Hematopoietic multipotent progenitor cell treated with erythropoietin and hydrocortisone succinate and interleukin-3 and kit ligand, for 8 days (in vitro differentiated cells): ENCODE results near the gene CFAP299.
"Not testable (repeated sequence)": the region's sequence is repeated elsewhere in the genome, so short reads cannot be mapped to it uniquely, and the experiment has no call there.

Experiments used
- DNase-seq: peaks from one replicate; pipeline ENCODE4 v3.0.0-alpha.2; 2015

The CFAP299 gene

GRCh38 chr4:80614319-80614718 lies 278.8 kb downstream of the CFAP299 start:
- DNase-seq = no peak

- no peak for DNase-seq
These were observed 279.6 kb downstream of the CFAP299 start for GRCh38 chr4:80615099-80615498.

- peak; percentile 5 for DNase-seq
These were observed 283.6 kb downstream of the CFAP299 start for GRCh38 chr4:80619070-80619674.

- no peak for DNase-seq
These were observed 296.3 kb downstream of the CFAP299 start for GRCh38 chr4:80631861-80632260.

- DNase-seq = no peak
These were observed 301.7 kb downstream of the CFAP299 start for GRCh38 chr4:80637190-80637589.

- DNase-seq = no peak
These were observed 310.5 kb downstream of the CFAP299 start for GRCh38 chr4:80646061-80646460.

GRCh38 chr4:80655662-80656061 lies 320.1 kb downstream of the CFAP299 start:
- DNase-seq = no peak

GRCh38 chr4:80670118-80670517 lies 334.6 kb downstream of the CFAP299 start:
- not testable (repeated sequence) for DNase-seq

- no peak for DNase-seq
These were observed 342.9 kb downstream of the CFAP299 start for GRCh38 chr4:80678413-80678812.

GRCh38 chr4:80680934-80681333 lies 345.4 kb downstream of the CFAP299 start:
- DNase-seq = no peak

GRCh38 chr4:80685214-80685613 lies 349.7 kb downstream of the CFAP299 start:
- DNase-seq = no peak

GRCh38 chr4:80687736-80688135 lies 352.2 kb downstream of the CFAP299 start:
- not testable (repeated sequence) for DNase-seq

GRCh38 chr4:80694171-80694570 lies 358.6 kb downstream of the CFAP299 start:
- no peak for DNase-seq

- no peak for DNase-seq
These were observed 369.8 kb downstream of the CFAP299 start for GRCh38 chr4:80705311-80705710.

GRCh38 chr4:80709082-80709869 lies 373.7 kb downstream of the CFAP299 start:
- DNase-seq = no peak

GRCh38 chr4:80710748-80711451 lies 375.4 kb downstream of the CFAP299 start:
- no peak for DNase-seq

GRCh38 chr4:80711956-80712355 lies 376.4 kb downstream of the CFAP299 start:
- no peak for DNase-seq

GRCh38 chr4:80713409-80713808 lies 377.9 kb downstream of the CFAP299 start:
- DNase-seq = no peak

- no peak for DNase-seq
These were observed 381.7 kb downstream of the CFAP299 start for GRCh38 chr4:80717204-80717603.

GRCh38 chr4:80726471-80726870 lies 390.9 kb downstream of the CFAP299 start:
- no peak for DNase-seq

GRCh38 chr4:80730158-80730557 lies 394.6 kb downstream of the CFAP299 start:
- no peak for DNase-seq

GRCh38 chr4:80731436-80731835 lies 395.9 kb downstream of the CFAP299 start:
- DNase-seq = no peak

- DNase-seq = no peak
These were observed 396.5 kb downstream of the CFAP299 start for GRCh38 chr4:80732010-80732409.

GRCh38 chr4:80740375-80740774 lies 404.8 kb downstream of the CFAP299 start:
- no peak for DNase-seq
